HEK293 (cell line): ENCODE results near the gene BTBD18.

Experiments used
- OSR2 ChIP-seq: fragments of 450-650 bp; formaldehyde crosslinking; IDR thresholded peaks from 2 replicates; pipeline ENCODE4 v1.5.1; 2016; ENCODE audit warnings: missing biosample characterization, missing genetic modification characterization
- ZNF274 ChIP-seq, 2 experiments: fragments of 200-500 bp in 1 of 2; fragments of 450-650 bp in 1 of 2; sonication (Bioruptor generic) in 1 of 2; formaldehyde crosslinking in 1 of 2; IDR thresholded peaks; 2 replicates each; pipeline versions ENCODE4 v1.5.1 to v1.6.1; 2014 to 2016; ENCODE audit warnings: borderline replicate concordance in 1 of 2, inconsistent platforms in 1 of 2, low read length in 1 of 2, missing biosample characterization in 1 of 2, missing genetic modification characterization in 1 of 2
- ZNF521 ChIP-seq: fragments of 450-650 bp; formaldehyde crosslinking; IDR thresholded peaks from 2 replicates; pipeline ENCODE4 v1.5.1; 2017; ENCODE audit warnings: missing biosample characterization, mild to moderate bottlenecking, missing genetic modification characterization
- ZNF660 ChIP-seq: fragments of 450-650 bp; IDR thresholded peaks from 2 replicates; pipeline ENCODE4 v1.5.1; 2018; ENCODE audit warnings: missing biosample characterization, mild to moderate bottlenecking, missing genetic modification characterization
- ZNF664 ChIP-seq: fragments of 450-650 bp; formaldehyde crosslinking; IDR thresholded peaks from 2 replicates; pipeline ENCODE4 v1.5.1; 2016; ENCODE audit warnings: missing biosample characterization, missing genetic modification characterization
- ZNF707 ChIP-seq: fragments of 450-650 bp; formaldehyde crosslinking; IDR thresholded peaks from 2 replicates; pipeline ENCODE4 v1.5.1; 2016; ENCODE audit warnings: missing biosample characterization, missing genetic modification characterization
- ZNF768 ChIP-seq: fragments of 450-650 bp; formaldehyde crosslinking; IDR thresholded peaks from 2 replicates; pipeline ENCODE4 v1.5.1; 2018; ENCODE audit warnings: missing biosample characterization, mild to moderate bottlenecking, missing genetic modification characterization
- ZNF777 ChIP-seq: fragments of 450-650 bp; formaldehyde crosslinking; IDR thresholded peaks from 2 replicates; pipeline ENCODE4 v1.5.1; 2017; ENCODE audit warnings: missing biosample characterization, missing genetic modification characterization, borderline replicate concordance
- TF ChIP-seq, protein P1 (sequence below): fragments of 450-650 bp; formaldehyde crosslinking; IDR thresholded peaks from 2 replicates; pipeline ENCODE4 v1.5.1; 2016; ENCODE audit warnings: missing biosample characterization, missing genetic modification characterization
- TF ChIP-seq, protein P2 (sequence below): fragments of 450-650 bp; formaldehyde crosslinking; IDR thresholded peaks from 2 replicates; pipeline ENCODE4 v1.5.1; 2016; ENCODE audit warnings: missing biosample characterization, missing genetic modification characterization

DNA sequence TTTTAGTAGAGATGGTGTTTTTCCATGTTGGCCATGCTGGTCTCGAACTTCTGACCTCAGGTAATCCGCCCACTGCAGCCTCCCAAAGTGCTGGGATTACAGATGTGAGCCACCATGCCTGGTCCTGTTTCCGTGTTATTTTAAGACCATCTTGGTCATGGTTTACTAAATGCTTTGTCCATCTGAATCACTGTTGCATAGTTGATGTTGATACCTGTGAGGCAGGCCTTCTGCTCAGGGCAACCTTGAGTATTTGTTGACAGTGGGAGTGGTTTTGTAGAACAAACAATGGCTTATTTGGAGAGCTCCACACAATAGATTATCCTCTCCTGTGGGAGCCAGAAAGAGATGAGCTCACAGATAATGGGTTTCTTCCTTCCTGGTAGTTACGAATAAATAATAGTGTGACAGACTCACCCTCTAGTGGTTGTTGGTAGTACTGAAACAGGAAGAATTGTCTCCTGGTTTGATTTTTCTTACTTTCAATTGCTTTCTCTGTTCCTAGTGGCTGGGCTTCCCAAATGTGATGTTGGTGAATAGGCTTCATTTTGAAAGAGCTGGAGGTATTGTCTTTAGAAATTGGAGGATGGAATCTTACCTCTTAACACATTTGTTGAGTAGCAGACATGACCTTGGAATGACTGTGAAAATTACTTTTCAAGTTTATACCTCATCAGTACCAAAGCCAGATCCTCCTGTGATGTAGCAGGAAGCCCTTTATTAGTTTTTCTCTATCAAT is 49.0 kb upstream of the BTBD18 start:
- no peak for TF ChIP-seq ZNF707 (tag by site-specific recombination)
- TF ChIP-seq, protein P1, sequence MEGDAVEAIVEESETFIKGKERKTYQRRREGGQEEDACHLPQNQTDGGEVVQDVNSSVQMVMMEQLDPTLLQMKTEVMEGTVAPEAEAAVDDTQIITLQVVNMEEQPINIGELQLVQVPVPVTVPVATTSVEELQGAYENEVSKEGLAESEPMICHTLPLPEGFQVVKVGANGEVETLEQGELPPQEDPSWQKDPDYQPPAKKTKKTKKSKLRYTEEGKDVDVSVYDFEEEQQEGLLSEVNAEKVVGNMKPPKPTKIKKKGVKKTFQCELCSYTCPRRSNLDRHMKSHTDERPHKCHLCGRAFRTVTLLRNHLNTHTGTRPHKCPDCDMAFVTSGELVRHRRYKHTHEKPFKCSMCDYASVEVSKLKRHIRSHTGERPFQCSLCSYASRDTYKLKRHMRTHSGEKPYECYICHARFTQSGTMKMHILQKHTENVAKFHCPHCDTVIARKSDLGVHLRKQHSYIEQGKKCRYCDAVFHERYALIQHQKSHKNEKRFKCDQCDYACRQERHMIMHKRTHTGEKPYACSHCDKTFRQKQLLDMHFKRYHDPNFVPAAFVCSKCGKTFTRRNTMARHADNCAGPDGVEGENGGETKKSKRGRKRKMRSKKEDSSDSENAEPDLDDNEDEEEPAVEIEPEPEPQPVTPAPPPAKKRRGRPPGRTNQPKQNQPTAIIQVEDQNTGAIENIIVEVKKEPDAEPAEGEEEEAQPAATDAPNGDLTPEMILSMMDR (tag by site-specific recombination): peak; percentile 46; the same call in 1 of the 2 replicates
- TF ChIP-seq, protein P2, sequence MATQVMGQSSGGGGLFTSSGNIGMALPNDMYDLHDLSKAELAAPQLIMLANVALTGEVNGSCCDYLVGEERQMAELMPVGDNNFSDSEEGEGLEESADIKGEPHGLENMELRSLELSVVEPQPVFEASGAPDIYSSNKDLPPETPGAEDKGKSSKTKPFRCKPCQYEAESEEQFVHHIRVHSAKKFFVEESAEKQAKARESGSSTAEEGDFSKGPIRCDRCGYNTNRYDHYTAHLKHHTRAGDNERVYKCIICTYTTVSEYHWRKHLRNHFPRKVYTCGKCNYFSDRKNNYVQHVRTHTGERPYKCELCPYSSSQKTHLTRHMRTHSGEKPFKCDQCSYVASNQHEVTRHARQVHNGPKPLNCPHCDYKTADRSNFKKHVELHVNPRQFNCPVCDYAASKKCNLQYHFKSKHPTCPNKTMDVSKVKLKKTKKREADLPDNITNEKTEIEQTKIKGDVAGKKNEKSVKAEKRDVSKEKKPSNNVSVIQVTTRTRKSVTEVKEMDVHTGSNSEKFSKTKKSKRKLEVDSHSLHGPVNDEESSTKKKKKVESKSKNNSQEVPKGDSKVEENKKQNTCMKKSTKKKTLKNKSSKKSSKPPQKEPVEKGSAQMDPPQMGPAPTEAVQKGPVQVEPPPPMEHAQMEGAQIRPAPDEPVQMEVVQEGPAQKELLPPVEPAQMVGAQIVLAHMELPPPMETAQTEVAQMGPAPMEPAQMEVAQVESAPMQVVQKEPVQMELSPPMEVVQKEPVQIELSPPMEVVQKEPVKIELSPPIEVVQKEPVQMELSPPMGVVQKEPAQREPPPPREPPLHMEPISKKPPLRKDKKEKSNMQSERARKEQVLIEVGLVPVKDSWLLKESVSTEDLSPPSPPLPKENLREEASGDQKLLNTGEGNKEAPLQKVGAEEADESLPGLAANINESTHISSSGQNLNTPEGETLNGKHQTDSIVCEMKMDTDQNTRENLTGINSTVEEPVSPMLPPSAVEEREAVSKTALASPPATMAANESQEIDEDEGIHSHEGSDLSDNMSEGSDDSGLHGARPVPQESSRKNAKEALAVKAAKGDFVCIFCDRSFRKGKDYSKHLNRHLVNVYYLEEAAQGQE (tag by site-specific recombination): peak; percentile 42; the same call in 1 of the 2 replicates
- TF ChIP-seq ZNF521: no peak
- no peak for TF ChIP-seq ZNF768 (tag by site-specific recombination)
- no peak for TF ChIP-seq ZNF274 (IDR thresholded peaks at IDR 0.05; ENCODE audit: low read length)
- no peak for TF ChIP-seq ZNF274 (tag by site-specific recombination; IDR thresholded peaks at IDR 0.05; ENCODE audit: borderline replicate concordance)
- TF ChIP-seq ZNF777 (tag by site-specific recombination): no peak
- no peak for TF ChIP-seq ZNF660 (tag by site-specific recombination)
- peak; percentile 56; the same call in 1 of the 2 replicates for TF ChIP-seq OSR2
- TF ChIP-seq ZNF664 (tag by site-specific recombination): no peak
